HG03064 (cell line): ENCODE data around the gene CD300LG.
"Not testable (repeated sequence)": the region's sequence is repeated elsewhere in the genome, so short reads cannot be mapped to it uniquely, and the experiment has no call there.

Experiments
- ATAC-seq: cut with Tn5 transposase; IDR thresholded peaks from one replicate; pipeline ENCODE4 v1.9.1; 2021; ENCODE audit warnings: low read depth; ENCODE audit not compliant: unreplicated experiment

Gene CD300LG

DNA sequence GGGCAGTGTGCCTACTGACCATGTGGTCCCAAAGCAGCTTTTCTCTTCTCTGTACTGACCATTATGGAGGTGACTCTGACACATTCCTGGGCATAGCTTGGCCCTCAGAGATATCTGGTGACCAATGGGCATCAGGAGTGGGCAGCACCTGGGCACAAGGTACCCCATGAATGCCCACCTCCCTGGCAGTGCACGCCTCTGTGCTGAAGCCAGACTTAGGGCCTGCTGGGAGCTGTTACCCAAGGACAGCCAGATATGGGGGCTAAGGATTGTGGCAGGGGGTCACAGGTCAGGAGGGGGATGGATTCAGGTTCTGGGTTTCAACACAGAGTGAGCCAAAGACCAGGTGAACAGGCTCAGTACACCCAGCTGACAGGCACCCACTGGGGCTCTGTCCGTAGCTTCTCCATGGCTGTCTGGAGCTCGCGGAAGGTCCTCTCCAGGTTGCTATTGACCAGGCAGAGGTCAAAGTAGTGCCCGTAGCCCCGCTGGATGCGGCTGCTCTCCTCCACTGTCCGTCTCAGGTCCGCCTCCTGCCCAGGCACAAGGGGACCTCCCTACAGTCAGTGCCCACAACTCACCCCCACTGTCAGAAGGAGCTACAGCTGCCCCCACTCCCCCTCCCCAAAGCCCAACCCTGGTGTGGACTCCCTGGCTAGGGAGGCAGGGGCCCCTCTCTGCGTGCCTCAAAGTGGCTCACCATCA, 30.6 kb downstream of the CD300LG start:
- ATAC-seq: no peak

DNA sequence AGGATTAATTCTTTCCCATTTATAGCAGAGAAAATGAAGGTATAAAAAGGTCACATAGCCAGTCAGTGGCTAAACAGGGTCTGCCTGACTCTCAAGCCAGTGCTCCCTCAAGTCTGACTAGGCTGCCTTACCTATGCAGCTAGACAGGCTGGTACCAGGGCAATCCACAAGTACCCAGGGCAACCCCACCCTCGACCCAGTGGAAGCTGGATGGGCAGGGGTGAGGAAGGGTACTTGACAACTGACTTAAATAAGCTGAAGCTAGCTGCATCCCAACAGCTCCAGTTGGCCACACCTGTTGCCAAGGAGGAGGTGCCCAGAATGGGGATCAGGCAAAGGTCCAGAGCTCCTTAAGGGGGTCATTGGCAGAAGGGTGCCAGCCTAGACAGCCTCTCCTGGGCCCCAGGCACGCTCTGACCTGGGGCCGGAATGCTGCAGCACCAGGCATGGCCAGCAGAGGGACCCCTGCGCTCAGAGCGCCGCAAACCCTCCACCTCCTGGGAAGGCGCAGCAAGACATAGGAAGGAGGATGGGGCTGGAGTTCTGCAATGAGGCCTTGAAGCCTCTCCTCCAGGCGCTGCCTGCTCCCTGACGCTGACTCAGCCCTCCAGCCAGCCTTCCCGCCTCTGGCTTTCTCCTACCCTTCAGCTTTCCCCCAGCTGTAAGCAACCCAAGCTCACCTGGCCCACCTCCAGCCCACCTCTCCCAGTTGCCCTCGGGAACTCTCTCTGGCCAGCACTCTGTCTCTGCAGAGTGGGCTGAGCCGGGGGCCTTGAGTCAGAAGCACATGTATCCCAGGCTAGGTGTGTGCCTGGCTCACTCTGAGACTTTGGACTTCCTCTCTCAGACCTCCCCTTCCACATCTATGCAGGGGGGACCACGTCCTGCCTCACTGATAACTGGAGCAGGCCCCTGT, 31.5 kb downstream of the CD300LG start:
- no peak for ATAC-seq

DNA sequence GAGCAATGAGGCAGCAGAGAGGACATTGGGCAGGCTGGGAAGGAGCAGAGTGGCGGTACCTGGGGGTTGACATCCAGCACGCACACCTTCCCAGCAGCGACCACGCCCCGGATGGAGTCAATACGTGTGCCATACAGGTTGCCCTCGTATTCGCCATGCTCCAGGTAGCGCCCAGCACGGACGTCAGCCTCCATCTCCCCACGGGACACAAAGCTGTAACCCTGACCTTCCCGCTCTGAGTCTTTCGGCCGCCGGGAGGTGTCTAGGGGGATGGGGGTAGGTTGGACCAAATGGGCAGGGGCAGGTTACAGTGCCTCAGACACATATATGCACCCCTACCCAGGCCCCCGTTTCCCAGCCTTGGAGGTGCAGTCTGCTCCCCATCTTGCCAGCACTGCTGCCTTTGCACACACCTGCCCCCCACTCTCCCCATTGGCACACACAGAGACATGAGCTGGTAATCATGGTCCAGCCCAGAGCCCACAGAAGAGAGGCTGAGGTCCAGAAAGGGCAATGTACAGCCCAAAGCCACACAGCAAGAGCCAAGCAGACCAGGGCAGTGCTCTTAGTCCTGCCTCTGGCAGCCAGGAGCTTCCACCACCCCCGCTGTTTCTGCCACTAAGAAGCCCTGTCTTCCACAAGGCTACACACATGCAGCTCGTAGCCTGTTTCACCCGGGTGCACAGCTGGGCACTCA, 32.9 kb downstream of the CD300LG start:
- ATAC-seq: no peak

DNA sequence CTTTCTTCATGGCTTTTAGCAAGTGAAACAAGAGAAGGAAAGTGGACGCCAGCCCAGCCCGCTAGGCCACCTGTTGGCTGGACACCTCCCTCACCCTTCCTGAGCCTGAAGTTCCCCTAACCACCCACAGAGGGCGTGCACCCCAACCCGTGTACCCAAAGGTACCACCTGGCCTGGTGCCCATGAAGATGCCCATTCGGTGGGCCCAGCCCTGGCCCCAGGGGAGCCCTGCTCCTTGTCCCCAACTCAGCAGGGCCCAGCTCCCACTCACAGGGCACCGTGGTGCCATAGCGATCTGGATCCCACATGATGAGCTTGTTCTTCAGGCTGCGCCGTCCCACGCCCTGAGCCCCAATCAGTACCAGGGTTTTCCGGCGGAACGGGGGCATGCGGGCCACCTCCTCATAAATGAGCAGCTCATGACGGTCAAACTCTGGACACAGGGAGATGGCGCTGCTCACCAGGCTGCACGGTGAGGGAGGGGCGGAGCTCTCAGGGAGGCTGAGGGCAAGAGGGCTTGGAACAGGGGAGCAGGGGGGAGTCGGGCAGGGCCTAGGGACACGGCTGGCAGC, 33.5 kb downstream of the CD300LG start:
- ATAC-seq: no peak

DNA sequence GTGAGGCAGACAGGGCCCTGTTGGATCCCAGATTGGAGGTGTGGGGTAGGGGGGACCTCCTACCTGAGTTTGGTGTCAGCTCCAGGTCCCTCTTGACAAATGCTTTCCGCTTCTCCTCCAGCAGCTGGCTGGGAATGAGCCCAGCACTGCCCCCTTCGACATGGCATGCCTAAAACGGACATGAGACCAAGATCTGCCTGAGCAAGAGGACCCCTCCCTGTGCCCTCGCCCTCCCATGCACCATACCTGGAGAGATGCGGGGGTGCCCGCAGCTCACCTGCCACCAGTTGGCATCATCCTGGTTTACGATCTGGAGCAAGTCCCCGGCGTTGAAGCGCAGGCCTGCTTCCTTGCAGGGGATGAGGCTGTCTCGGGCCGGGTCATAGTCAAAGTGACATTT, 34.2 kb downstream of the CD300LG start:
- ATAC-seq: no peak

DNA sequence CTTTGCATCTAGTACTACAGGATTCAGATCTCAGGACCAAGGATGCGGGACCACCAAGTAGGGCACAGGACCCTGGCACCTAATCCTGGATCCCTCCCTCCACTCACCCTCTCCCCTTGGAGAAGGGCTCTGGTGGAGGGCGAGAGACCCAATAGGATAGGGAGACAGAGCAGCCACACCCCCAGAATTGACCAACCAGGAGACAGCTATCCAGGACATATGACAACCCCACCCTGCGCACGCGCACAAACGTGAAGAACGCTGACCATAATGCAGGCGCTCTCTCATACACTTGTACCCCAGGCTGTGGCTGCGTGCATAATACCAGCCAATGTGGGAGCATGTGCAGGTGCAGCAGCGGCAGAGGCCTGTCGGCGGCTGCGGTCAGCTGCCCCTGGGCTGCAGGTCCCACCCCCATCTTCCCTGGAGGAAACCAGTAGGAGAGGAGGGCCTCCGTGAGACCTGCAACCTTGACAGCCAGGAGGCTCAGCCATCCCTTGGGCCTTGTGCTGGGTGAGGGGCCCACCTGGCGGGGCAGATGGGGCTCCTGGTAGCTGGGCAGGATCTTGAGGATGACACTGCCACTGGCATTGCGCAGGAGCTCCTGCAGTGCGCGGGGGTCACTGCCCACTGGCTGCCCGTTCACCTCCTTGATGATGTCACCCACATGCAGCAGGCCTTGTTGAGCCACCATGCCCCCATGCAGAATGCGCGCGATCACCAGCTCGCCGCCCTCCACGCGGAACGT, 35.0 kb downstream of the CD300LG start:
- ATAC-seq: no peak

DNA sequence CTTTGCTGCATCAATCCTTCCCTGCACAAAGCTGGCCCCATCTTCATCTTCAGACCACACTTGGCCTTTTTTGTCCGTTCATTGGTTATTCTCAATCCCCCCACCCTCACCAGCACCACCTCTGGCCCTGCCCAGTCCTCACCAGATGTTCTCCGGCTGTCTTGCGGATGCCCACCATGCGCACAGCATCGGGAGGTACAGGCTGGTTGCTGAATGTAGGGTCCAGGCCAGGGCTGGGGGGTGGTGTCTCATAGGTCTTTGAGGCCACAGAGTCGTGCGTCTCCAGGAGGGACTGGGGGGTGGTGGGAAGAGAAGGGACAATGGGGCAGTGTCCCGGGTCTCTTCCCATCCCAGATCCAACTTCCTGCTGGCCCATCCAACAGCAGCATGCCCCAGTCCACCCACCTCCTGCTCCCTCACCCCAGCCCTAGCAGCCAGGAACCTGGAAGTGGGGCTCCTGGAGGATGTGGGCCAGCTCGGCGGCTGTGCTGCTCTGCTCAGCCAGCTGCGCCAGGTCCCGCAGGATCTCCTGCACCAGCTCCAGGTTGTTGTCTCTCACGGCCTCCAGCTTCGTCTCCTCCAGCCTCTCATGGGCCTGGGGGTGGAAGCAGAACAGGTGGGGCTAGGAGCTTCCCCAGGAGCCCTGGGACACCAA, 35.9 kb downstream of the CD300LG start:
- ATAC-seq: no peak

DNA sequence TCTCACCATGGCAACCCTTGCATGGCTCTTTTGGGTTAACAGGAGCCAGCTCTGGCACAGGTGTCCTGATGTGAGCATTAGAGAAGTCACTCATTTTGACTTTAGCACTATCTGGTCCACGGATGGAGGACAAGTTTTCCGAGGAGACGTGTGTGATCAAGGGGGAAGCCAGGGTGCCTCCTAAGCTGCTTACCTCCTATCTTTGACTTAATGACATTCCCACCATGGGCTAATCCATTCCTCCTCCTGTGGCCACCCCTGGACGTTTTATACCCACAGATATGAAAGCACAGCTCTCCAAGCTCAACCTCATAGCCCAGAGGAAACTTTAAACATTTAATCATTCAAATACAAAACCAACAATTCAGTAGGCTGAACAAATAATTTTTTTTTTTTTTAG, 41.6 kb downstream of the CD300LG start:
- ATAC-seq: no peak

DNA sequence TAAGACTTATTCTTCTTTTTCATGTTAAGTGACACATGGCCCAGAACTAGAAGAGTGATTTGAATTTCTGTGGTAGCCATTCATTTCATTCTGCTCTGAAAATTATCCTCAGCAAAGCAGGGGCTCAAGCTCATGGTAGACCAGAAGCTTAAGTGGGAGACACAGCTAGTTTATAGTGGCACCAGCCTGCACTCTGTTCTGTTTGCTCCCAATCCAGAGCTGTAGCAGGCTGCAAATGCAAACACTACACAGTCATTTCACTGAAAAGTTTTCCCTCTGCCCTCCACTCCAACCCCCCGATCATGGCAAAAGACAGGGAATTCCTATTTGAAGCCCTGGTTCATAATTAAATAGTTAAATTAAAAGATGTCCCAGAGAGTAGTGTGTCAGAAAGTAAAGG, 43.3 kb downstream of the CD300LG start:
- ATAC-seq: no peak

DNA sequence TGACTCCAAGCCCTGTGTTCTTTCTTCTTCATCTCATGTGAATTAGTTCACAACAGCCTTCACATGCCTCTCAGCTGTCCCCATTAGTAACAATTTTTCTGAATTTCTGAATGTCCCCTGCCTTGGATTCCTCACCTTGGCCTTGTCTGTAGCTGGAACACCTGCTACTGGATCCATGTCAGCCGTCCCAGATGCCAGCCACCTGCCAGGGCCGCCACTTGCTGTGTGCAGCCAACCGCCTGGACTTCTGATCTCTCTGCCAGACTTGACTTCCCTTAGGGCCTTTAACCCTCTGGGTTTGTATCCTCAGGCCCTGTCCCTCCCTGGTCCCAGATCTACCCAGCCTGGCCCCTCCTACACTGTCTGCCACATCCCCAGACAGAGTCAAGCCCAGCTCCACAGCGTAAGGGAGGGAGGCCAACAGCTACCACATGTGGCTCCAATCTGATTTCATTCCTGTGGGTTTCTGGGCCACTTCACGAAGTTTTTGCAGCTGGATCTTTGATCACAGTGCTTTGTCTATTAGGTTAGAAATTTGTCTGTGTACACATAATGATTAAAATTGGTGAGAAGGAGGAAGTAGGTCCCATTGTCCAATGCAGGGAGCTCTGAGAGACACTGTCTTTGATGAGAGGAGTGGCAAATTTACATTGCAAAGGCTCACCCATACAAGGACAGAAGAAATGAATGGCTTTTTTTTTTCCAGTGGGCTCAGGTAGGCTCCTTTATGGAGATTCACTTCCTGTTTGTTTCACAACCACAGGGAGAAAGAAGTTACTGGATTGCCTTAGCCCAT, 45.1 kb downstream of the CD300LG start:
- ATAC-seq: no peak

DNA sequence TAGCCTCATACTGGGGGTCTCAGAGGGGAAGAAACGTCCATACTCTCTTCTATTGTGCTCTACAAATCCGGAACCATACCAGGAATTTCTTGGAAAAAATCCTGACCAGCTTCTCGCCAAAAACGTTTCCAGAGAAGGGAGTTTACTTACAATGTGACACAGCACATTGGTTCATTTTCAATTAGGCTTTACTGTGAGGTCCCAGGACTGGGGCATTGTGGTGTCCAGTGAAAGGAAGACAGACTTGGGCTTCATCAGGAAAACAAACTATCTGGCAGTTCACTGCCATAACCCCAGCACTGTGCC, 45.6 kb downstream of the CD300LG start:
- no peak for ATAC-seq

DNA sequence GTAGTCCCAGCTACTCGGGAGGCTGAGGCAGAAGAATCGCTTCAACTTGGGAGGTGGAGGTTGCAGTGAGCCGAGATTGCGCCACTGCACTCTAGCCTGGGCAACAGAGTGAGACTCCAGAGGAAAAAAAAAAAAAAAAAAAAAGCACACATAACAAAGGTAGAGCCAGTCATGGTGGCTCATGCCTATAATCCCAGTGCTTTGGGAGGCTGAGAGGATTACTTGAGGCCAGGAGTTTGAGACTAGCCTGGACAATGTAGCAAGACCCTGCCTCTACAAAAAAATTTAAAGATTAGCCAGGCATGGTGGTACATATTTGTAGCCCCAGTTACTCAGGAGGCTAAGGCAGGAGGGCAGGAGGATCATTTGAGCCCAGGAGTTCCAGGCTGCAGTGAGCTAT, 47.5 kb downstream of the CD300LG start:
- not testable (repeated sequence) for ATAC-seq

DNA sequence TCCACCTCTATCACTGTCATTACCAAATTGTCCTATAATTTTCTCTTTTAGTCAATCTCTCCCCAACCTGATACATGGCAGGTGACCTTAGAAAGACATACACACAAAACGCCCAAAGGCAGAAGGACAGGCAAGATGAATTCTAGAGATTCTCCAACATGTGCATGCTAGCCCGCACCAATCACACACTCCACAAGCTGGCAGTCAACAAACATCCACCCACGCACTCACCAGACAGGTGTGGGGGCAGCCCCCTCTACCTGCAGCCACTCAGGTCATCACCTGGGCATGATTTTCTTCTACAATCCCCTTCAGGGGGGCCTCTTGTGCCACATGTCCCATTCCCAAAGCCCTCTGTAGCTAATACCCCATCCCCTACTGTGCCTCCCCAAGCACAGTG, 50.9 kb downstream of the CD300LG start:
- no peak for ATAC-seq

DNA sequence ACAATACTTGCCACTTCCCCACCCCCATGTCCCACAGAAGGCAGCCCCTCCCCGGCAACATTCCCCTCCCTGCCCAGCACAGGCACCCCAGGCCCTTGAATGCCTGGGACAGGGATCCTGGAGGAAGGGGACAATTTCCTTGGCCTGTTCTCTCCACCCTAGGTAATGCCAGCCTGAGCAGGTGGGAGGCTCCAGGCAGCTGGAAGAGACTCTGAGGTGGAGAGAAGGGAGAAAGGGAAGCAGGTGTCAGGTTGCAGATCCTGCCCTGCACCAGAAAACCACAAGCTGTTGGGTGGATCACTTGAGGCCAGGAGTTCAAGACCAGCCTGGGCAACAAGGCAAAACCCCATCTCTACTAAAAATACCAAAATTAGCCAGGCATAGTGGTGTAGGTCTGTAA, 51.5 kb downstream of the CD300LG start:
- ATAC-seq: no peak

DNA sequence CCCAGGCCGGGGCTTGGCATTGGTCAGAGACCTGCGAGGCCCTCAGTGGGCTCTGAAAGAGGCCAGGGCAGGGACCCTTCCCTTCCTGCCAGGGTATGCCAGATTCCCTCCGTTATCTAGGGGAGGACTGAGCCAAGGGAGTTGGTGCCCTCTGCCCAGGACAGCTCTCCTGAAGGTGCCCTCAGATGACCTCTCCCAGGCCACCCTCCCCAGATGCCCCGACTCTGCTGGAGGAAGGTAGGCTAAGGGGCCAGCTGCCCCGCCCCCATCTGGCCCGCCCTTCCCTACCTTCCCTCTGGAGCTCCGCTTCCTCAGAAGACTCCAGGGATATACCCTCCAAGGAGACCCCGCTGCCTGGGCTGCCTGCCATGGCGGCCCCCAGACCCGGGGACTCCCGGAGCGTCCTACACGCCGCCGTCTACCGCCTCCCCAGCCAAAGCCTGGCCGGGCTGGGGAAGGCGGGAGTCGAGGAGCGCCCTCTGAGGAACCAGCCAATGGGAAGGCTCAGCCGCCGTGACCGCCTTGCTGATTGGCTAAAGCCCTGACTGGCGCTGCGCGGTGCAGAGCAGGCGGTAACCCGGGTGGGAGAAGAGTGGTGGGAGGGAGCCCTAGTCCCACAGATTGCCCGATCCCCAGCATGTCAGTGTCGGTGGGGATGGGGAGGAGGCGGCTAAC, 53.3 kb downstream of the CD300LG start:
- ATAC-seq: no peak

DNA sequence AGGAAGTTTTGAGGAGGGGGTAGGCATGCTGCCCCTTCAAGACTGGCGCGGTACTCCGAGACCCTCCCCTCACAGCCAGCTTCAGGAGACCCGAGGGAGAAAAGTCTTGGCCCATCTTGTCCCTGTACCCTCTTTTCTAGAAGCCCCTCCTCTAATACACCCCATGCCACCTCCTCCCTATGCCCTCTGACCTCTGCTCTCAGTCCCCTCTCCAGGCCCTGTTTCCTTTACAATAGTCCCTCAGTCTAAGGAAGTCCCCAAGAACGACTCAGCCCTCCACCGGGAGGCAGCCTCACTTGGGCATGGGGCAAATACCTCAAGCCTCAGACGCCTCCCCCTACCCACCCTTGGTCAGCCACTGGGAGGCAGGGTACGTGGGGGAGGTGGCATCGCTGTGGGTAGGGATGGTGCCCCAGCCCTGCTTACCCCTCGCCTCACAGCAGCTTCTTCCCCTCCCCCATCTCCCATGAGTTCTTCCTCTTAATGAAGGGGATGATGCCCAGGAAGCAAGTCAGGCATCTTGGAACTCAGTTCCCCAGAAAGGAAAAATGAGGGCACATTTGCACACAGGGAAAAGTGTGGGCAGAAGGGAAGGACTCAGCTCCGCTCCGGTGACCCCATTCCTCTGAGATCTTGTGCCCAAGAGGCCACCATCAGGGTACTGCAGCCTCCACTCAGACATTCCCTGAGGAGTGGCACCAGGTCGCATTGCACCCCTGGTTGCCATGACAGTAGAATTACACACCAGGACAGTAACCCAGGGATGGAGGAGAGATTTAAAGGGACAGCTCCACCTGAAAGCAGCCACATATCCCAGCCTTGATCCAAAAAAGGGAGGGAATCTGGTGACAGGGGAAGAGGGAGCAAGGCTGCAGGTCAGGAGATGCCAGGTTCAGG, 54.1 kb downstream of the CD300LG start:
- no peak for ATAC-seq

DNA sequence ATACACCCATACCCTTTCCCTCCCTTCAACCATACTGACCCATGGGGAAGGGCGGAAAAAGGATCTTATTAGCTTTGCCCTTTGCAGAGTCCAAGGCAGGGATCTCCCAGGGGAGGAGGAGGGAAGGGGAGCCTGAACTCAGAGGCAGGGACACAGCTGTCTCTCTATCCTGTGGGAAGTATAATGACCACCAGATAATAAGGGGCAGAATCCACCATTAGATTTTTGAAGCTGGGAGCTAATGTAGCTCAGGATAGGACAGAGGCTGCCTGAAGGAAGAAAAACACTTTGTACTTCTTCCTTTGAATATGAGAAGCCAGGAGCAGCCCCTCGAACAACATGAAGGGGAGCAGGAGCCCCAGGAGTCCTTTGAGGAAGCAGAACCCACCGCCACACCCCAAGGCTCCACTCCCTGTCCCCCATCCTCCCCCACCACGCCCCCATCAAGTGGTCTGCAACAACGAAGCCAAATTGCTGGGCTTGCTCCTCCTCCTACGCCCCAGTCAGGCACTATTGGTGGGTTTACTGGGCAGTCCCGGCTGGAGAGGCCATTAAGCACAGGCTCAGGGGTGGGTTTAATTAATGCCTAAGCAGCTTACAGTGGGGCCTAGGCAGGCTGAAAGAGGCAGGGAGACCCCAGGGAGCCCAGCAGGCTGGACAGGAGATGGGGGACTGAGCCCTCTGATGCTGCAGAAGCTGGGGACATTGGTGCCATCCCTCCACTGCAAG, 55.0 kb downstream of the CD300LG start:
- ATAC-seq: no peak
